Gastrocnemius medialis (tissue), 4 donors: ENCODE measurements around the gene TRNT1.

Experiments used
- CTCF ChIP-seq, 5 experiments: fragments of 450-650 bp in 3 of 5; fragments of 200-600 bp in 2 of 5; sonication (generic) in 2 of 5; IDR thresholded peaks in 4 of 5; conservative IDR thresholded peaks in 1 of 5; 1 replicate in 4 of 5; 2 replicates in 1 of 5; pipeline ENCODE4 v1.5.1; 2016 to 2019; ENCODE audit warnings: antibody characterized with exemption in 5 of 5, mild to moderate bottlenecking in 3 of 5, moderate library complexity in 3 of 5
- POLR2A ChIP-seq, 2 donors: fragments of 450-650 bp; IDR thresholded peaks; one replicate each; pipeline ENCODE4 v1.6.1; 2017; ENCODE audit warnings: antibody characterized with exemption in 2 of 2, mild to moderate bottlenecking in 2 of 2, moderate library complexity in 2 of 2

DNA sequence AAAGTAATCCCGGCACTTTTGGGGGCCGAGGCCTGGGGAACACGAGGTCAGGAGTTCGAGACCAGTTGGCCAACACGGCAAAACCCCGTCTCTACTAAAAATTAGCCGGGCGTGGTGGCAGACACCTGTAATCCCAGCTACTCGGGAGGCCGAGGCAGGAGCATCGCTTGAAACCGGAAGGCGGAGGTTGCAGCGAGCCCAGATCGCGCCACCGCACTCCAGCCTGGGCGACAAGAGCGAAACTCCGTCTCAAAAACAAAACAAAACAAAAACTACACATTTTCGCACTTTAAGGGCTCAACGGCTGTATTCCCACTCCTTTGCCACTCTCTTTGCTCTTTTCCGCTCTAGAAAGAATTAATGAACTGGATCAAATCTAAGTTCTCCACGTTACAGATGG, 763 bp upstream of the TRNT1 start:
- no peak for TF ChIP-seq CTCF (IDR thresholded peaks at IDR 0.05 in 4 of 5, conservative IDR thresholded peaks at IDR 0.05 in 1 of 5)
- no peak for TF ChIP-seq POLR2A (IDR thresholded peaks at IDR 0.05)
